Panc1 (cell line): ENCODE data around the gene NT5DC1. TPM values are rescaled to one million over a fixed set of nuclear protein-coding genes. Genes with fewer than 3 reads are reported as not detected.
A peak's percentile ranks its signal among the peaks of the same experiment; 100 is the strongest.

Experiments used
- ATAC-seq: fragments of 200-7000 bp; cut with Tn5 transposase; 2 replicates; pipeline ENCODE4 v1.9.1; 2020; ENCODE audit warnings: mild to moderate bottlenecking, moderate library complexity
- BruUV-seq: library from RNA; stranded (reverse); fragments of 400-500 nt; replicated peaks from 2 replicates; lab custom pipeline; 2021; lab: Mats Ljungman, UMichigan
- CTCF ChIA-PET: fragments of 300-600 bp; sonication (Branson Sonifier 250); formaldehyde crosslinking; loops from one replicate; lab custom pipeline; 2022; ENCODE audit warnings: antibody characterized with exemption; lab: Charles Lee
- POLR2A ChIA-PET: fragments of 300-600 bp; sonication (Branson Sonifier 250); formaldehyde crosslinking; loops from one replicate; lab custom pipeline; 2022; ENCODE audit warnings: antibody characterized with exemption; lab: Charles Lee
- DNase-seq: peaks from one replicate; pipeline ENCODE4 v3.0.0-alpha.2; 2010; ENCODE audit warnings: low read depth, low spot score
- H3K27ac ChIP-seq: 2 replicates; pipeline ENCODE4 v1.5.1; 2011; ENCODE audit warnings: mild to moderate bottlenecking, low read length, inconsistent platforms
- H3K27me3 ChIP-seq: fragments of 200-500 bp; sonication (Bioruptor generic); 2 replicates; pipeline ENCODE4 v1.6.0; 2014; ENCODE audit warnings: low read length, inconsistent platforms; ENCODE audit not compliant: control insufficient read depth, insufficient read depth
- H3K36me3 ChIP-seq: fragments of 200-500 bp; sonication (Bioruptor generic); 2 replicates; pipeline ENCODE4 v1.5.1; 2014; ENCODE audit warnings: inconsistent platforms, mild to moderate bottlenecking, low read length, moderate library complexity; ENCODE audit not compliant: control insufficient read depth, insufficient read depth
- H3K4me1 ChIP-seq: 2 replicates; pipeline ENCODE4 v1.5.1; 2011; ENCODE audit warnings: inconsistent platforms, mild to moderate bottlenecking, low read length, moderate library complexity; ENCODE audit not compliant: control insufficient read depth, insufficient read depth
- H3K4me3 ChIP-seq, 2 experiments: 2 replicates each; pipeline ENCODE4 v1.5.1; 2011 to 2012; ENCODE audit warnings: low read depth in 2 of 2, low read length in 2 of 2, mild to moderate bottlenecking in 2 of 2, inconsistent platforms in 1 of 2, moderate library complexity in 1 of 2
- H3K9me3 ChIP-seq: fragments of 200-500 bp; sonication (Bioruptor generic); 2 replicates; pipeline ENCODE4 v1.5.1; 2014; ENCODE audit warnings: low read depth, mild to moderate bottlenecking, inconsistent platforms, low read length, moderate library complexity; ENCODE audit not compliant: control insufficient read depth, insufficient read depth
- POLR2AphosphoS5 ChIP-seq: IDR thresholded peaks from 2 replicates; pipeline ENCODE4 v1.6.1; 2012; ENCODE audit warnings: mild to moderate bottlenecking, low read depth, low read length, moderate library complexity
- SIN3A ChIP-seq: IDR thresholded peaks from 2 replicates; pipeline ENCODE4 v1.6.1; 2012; ENCODE audit warnings: low read depth, mild to moderate bottlenecking, low read length, moderate library complexity, borderline replicate concordance; ENCODE audit not compliant: insufficient read depth
- TCF7L2 ChIP-seq: IDR thresholded peaks from 2 replicates; pipeline ENCODE4 v1.6.1; 2011; ENCODE audit warnings: mild to moderate bottlenecking, low read depth, low read length, inconsistent platforms
- in situ Hi-C: cut with HindIII; loops from 2 replicates; pipeline ENCODE4 v1.10.0; 2016; ENCODE audit warnings: low sequenced_read_pairs, low pct_unique_long_range_greater_than_20kb
- intact Hi-C: fragments of 100-400 bp; cut with micrococcal nuclease; formaldehyde crosslinking; loops from one replicate; pipeline ENCODE4 v1.10.0; 2022; ENCODE audit not compliant: unreplicated experiment
- total RNA-seq: library from RNA; stranded (reverse); gene quantifications from one replicate; pipeline ENCODE4 v1.2.1, GENCODE V29; 2021; ENCODE audit not compliant: unreplicated experiment
- TF ChIP-seq, protein P1 (sequence below): fragments of 450-650 bp; IDR thresholded peaks from 2 replicates; pipeline ENCODE4 v1.5.1; 2017; ENCODE audit warnings: mild to moderate bottlenecking
- TF ChIP-seq, protein P2 (sequence below), 2 experiments: IDR thresholded peaks; 2 replicates each; pipeline ENCODE4 v1.6.1; 2011 to 2012; ENCODE audit warnings: low read depth in 2 of 2, control low read depth in 1 of 2, low read length in 1 of 2, mild to moderate bottlenecking in 1 of 2, moderate library complexity in 1 of 2; ENCODE audit not compliant: insufficient read depth in 1 of 2

Gene NT5DC1
- total RNA-seq, 1 experiment from 2014 or later = 79.1 TPM

GRCh38 chr6:116218172-116218633, 117.5 kb downstream of the NT5DC1 start:
- no peaks in the 10 kb centered on the region for H3K36me3 ChIP-seq
- H3K27me3 ChIP-seq = no peaks in the 10 kb centered on the region
- no TSS peak for BruUV-seq
- ATAC-seq (no peak), DNase-seq (no peak)
- TF ChIP-seq, protein P1, sequence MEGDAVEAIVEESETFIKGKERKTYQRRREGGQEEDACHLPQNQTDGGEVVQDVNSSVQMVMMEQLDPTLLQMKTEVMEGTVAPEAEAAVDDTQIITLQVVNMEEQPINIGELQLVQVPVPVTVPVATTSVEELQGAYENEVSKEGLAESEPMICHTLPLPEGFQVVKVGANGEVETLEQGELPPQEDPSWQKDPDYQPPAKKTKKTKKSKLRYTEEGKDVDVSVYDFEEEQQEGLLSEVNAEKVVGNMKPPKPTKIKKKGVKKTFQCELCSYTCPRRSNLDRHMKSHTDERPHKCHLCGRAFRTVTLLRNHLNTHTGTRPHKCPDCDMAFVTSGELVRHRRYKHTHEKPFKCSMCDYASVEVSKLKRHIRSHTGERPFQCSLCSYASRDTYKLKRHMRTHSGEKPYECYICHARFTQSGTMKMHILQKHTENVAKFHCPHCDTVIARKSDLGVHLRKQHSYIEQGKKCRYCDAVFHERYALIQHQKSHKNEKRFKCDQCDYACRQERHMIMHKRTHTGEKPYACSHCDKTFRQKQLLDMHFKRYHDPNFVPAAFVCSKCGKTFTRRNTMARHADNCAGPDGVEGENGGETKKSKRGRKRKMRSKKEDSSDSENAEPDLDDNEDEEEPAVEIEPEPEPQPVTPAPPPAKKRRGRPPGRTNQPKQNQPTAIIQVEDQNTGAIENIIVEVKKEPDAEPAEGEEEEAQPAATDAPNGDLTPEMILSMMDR = peak; percentile 71; the same call in 1 of the 2 replicates
- TF ChIP-seq, protein P2, sequence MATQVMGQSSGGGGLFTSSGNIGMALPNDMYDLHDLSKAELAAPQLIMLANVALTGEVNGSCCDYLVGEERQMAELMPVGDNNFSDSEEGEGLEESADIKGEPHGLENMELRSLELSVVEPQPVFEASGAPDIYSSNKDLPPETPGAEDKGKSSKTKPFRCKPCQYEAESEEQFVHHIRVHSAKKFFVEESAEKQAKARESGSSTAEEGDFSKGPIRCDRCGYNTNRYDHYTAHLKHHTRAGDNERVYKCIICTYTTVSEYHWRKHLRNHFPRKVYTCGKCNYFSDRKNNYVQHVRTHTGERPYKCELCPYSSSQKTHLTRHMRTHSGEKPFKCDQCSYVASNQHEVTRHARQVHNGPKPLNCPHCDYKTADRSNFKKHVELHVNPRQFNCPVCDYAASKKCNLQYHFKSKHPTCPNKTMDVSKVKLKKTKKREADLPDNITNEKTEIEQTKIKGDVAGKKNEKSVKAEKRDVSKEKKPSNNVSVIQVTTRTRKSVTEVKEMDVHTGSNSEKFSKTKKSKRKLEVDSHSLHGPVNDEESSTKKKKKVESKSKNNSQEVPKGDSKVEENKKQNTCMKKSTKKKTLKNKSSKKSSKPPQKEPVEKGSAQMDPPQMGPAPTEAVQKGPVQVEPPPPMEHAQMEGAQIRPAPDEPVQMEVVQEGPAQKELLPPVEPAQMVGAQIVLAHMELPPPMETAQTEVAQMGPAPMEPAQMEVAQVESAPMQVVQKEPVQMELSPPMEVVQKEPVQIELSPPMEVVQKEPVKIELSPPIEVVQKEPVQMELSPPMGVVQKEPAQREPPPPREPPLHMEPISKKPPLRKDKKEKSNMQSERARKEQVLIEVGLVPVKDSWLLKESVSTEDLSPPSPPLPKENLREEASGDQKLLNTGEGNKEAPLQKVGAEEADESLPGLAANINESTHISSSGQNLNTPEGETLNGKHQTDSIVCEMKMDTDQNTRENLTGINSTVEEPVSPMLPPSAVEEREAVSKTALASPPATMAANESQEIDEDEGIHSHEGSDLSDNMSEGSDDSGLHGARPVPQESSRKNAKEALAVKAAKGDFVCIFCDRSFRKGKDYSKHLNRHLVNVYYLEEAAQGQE (IDR thresholded peaks at IDR 0.05; ENCODE audit: insufficient read depth in 1 of 2, low read depth in 2 of 2, low read length in 1 of 2) = no peak
- TF ChIP-seq SIN3A = no peak
- TF ChIP-seq POLR2AphosphoS5 = no peak
- TF ChIP-seq TCF7L2 = no peak
- no peaks in the 10 kb centered on the region for H3K9me3 ChIP-seq
- ChIA-PET CTCF (interaction anchor here (0.6 to 1.6 kb wide), 5 partner anchors 11 to 354 kb away, joined by 3 to 10 read pairs (median 4); no protein-coding TSS in a partner anchor), POLR2A (no interaction called here)
- no peak overlapping the region for H3K27ac ChIP-seq
- H3K4me1 ChIP-seq = no peaks in the 10 kb centered on the region
- no peak overlapping the region for H3K4me3 ChIP-seq
- in situ Hi-C loops = no loop called here
- intact Hi-C loops = no loop called here

DNA sequence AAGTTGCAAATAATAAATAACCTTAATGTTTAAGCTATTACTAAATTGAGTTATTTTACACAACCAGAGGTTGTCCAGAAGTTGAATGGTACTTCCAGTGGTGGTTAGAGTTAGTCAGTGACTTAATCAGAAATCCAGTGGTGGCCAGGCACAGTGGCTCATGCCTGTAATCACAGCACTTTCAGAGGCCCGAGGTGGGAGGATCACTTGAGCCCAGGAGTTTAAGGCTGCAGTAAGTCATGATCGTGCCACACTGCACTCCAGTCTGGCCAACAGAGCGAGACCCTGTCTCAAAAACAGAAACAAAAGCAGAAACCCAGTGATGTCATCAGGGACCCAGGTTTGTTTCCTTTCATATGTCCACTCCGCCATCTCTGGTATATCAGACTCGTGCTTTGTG, 118.2 kb downstream of the NT5DC1 start:
- no peak overlapping the region for H3K4me3 ChIP-seq
- intact Hi-C loops = no loop called here
- no peaks in the 10 kb centered on the region for H3K4me1 ChIP-seq
- in situ Hi-C loops = no loop called here
- no peak overlapping the region for H3K27ac ChIP-seq
- no peak for ATAC-seq
- H3K9me3 ChIP-seq = no peaks in the 10 kb centered on the region
- no peak for DNase-seq
- POLR2A ChIA-PET = no interaction called here
- TF ChIP-seq SIN3A = no peak
- TF ChIP-seq, protein P2 (IDR thresholded peaks at IDR 0.05; ENCODE audit: insufficient read depth in 1 of 2, low read depth in 2 of 2, low read length in 1 of 2) = no peak
- TF ChIP-seq POLR2AphosphoS5 = no peak
- TF ChIP-seq, protein P1 = no peak
- no peak for TF ChIP-seq TCF7L2
- BruUV-seq = no TSS peak
- H3K27me3 ChIP-seq = no peaks in the 10 kb centered on the region
- CTCF ChIA-PET = interaction anchor here (0.8 to 1.5 kb wide), 2 partner anchors 10 to 354 kb away, joined by 3 to 4 read pairs; no protein-coding TSS in a partner anchor
- H3K36me3 ChIP-seq = no peaks in the 10 kb centered on the region
